Activated naive CD4-positive, alpha-beta T cell (primary cell): ENCODE data around the gene SLC2A1.

Source experiments
- DNase-seq, 4 experiments: peaks; one replicate each; lab custom pipeline; 2025; lab: John Stamatoyannopoulos, UW

SLC2A1 gene

DNA sequence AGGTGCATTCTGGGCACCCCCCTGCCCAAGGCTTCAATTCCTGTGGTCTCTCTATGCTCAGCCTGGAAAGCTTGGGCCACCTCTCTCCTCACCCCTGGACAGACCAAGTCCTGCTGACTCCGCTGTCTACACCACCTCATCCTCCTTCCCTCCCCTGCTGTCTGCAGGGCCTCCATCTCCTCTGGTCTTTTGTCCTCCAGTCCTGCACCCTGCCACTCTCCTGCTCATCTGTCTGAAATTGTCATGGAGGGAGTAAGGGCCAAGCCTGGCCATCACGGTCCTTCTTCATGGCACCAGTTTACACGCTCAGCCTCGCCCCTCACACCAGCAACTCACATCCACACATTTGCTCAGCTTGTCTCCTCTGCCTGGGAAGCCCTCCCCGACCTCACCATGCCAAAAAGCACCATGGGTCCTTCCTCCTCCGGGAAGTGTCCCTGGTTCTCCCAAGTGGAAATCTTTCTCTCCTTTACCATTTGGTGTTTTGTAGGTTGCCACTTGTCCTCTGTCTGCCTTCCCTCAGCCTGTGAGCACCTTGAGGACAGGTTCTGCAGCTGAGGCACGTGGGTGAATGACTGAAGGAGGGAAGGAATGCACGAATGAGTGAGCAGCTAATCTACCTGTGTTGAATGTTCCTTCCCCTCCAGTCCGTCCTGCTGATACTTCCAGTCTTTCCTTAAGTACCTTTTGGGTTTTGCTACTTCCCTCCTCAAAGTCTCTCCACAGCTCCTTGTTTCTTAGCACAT, 2.1 kb upstream of the SLC2A1 start:
- DNase-seq, result no peak

DNA sequence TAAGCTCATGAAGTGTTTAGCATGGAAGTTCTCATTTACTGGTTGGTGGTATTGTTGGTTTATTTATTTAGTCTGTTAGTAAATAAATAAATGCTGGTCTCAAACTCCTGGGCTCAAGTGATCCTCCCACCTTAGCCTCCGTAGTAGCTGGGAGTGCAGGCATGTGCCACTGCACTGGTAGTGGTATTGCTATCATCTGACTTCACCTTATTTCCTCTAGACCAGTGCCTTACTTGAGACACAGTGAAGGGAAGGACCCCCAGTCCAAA, 1.4 kb upstream of the SLC2A1 start:
- no peak for DNase-seq

DNA sequence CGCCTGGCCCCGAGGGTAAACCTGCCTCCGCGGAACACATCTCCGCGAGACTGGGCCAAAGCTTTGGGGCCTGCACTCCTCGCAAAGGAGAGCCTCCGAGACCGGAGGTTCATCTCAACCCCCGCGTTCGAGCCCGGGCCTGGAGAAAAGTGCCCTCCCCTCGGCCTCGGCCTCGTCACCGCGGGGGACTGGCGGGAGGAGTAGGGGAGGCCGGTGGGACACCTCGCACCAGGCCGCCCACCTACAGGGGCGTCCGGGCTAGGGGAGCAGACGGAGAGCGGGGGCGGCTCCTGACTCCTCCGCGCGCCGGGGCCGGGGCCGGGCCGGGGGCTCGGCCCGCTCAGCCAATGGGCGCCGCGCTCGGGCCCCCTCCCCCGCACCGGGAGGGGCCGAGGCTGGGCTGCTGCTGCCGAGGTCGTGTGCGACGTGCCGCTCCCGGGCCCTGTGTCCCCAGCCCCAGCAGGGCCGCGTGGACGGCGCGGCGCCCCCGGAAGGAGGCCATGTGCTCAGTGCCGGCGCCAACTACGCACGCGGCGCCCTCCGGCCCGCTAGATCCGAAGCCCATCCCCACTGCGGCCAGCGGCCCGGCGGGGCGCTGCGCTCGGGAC, 684 bp downstream of the SLC2A1 start:
- DNase-seq, result peak; percentile 24 to 58 (median 32)

DNA sequence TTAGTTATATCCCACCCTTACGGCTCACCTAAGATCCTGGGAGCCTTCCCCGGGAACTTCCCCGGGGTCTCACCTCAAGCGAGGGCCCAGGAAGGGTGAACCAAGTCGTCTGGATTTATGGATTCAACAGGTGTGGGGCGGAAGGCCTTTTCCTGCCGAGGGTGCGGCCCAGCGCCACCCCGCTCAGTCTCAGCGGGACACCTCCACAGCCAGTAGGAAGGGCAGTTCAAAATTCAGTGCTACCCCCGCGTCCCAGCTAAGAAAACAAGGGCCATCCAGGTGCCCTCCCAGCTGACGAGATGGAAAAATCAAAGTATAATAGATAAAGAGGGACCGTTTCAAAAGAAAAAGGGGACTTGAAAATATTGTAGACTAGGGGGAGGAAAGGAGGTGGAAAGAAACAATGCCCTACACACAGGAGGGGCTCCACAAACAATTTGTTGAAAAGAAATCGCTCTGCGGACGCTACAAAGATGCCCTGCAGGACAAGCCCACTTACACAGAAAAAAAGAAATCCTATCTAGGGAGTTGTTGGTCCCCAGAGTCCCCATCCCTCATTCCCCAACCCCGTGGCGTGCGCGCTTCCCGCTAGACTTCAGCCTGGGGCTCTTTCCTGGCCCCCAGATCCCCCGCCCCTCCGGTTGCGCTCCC, 1.3 kb downstream of the SLC2A1 start:
- DNase-seq, result no peak

DNA sequence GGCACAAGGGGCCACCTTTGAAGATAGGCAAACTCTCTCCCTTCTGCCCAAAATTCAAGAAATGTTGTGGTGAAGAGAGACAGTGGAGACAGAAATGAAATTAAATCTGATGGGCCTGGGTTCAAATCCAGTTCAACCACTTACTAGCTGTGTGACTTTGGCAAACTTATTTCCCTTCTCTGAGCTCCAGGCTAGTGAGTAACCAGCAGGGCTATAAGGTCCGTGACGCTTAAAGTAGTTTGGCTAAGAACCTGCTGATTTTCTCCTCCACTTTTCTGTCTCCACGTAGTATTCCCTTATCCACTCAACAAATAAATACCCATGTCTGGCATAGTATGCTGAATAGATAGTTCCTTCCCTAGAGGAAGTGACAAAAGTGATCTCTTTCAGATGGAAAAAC, 1.9 kb downstream of the SLC2A1 start:
- DNase-seq, result no peak

DNA sequence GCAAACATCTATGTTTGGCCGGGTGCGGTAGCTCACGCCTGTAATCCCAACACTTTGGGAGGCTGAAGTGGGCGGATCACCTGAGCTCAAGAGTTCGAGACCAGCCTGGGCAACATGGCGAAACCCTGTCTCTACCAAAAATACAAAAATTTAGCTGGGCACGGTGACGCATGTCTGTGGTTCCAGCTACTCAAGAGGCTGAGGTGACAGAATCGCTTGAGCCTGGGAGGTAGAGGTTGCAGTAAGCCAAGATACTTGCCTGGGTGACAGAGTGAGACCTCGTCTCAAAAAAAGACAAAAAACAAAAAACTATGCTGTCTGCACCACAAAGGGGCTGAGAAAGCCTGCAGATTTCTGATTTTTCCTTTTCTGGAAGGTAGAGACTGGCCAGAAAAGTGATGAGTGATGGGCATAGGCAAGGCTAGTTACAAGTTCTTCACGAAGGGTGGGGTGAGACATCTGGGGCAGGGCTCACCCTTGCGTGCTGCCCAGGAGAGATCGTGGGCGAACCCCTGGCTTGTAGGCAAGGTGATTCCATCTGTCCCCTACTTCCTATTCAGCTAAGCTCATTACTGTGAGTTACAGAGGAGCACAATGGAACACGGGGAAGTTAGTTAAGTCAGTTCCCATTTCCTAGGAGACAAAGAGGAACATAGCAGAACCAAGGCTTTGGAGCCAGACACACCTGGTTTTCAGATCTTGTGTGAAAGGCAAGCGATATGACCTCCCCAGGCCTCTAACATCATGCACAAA, 3.2 kb downstream of the SLC2A1 start:
- no peak for DNase-seq

DNA sequence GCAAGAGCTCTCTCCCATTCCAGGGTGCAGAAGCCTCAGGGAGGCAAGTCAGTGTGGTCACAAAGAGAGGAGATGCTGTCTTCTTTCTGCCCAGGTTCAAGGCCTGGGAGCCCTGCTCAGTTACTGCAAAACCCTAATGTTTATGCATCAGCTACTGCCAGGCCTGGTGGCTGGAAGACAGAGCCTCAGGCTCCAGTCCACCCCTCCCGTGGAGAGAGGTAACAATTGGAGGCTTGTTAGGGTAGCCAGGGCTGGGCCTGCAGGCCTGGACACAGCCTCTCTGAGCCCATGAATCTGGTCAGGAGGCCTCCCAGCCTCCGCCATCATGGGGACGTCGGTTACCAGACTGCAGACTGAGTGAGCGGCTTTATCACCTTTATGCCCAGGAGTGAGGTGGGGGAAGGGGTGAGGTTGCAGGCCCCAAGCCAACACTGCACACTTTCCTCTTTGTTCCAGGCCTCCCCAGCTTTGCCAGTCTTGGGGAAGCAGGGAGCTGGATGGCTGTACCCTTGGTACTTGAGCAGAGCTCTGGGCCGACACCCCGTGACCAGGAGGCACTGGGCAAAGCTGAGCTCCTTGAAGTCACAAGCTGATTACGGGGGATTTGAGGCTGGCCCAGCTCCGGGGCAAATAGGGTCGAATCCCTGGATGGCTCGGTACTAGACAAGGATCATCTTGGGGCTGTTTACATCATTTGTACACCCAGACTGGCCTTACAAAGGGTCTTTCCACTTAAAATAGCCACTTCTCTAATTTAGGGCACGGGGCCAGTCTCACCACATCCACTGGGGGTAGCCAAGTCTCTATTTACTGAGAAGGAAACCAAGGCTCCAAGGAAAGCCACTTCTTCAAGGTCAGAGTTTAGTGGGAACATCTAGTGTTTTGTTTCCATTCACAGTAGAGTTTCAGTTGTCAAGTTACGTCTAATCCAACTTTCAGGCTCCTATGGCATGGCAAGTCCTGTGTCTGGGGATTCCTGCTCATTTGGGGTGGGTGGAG, 5.2 kb downstream of the SLC2A1 start:
- DNase-seq, result no peak

DNA sequence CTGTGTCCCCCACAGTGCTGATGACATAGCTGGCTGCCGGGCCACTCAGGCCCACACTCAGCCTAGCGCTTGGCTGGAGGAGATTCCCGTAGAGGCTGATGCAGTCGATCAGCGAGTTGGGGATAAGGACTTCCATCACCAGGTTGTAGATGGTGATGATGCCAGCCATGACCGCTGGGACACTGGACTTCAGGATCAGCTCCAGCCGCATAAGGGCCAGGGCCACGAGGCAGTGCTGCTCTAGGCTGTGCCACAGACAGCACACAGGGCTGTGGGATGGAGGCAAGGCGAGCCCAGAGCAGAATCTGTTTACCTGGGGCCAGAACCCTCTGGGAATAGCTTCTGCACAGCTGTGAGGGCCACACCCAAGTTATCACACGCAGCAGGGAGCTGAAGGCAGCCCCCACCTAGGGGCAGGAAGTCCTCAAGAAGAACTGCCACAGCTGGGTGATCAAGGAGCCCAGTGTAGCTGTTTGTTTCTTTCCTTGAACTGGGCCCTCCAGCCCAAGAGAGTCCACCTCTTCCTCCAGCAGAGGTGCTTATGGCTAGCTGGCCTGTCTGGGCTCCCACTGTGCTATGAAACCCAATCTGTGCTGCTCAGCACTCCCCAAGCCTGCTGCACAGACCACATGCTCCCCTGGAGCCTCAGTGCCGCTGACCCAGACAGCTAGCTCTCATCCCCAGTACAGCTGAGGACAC, 6.2 kb downstream of the SLC2A1 start:
- DNase-seq, result no peak

DNA sequence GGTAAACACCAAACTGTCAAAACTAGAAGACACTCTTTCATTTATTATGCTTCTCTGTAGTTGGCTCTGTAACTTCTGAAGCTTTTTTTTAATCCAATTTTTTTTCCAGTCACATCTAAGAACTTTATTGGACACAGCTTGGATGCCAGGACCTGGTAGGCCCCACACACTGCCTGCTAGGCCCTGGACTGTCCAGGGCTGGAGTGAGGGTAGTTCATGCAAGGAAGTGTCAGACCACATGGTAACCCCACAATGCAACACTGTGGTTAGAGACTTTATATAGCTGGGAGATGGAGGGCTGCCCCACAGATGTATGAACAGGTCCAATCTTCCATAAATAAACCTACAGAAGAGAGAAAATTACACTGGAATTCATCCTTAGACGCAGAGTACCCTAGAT, 7.1 kb downstream of the SLC2A1 start:
- DNase-seq, result no peak

DNA sequence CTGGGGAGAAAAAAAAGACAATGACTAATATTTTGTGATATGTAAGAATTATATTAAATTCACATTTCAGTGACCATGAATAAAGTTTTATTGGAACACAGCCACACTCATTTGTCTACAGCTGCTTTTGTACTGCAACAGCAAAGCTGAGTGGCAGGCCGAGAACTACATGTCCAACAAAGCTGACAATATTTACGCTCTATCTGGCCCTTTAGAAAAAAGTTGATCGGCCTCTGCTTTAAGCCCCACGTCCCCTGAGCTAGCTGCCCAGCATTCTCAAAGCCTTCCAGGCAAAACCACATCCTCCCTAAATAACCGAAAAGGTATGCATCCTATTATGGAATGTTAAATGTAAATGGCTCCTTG, 8.6 kb downstream of the SLC2A1 start:
- no peak for DNase-seq

DNA sequence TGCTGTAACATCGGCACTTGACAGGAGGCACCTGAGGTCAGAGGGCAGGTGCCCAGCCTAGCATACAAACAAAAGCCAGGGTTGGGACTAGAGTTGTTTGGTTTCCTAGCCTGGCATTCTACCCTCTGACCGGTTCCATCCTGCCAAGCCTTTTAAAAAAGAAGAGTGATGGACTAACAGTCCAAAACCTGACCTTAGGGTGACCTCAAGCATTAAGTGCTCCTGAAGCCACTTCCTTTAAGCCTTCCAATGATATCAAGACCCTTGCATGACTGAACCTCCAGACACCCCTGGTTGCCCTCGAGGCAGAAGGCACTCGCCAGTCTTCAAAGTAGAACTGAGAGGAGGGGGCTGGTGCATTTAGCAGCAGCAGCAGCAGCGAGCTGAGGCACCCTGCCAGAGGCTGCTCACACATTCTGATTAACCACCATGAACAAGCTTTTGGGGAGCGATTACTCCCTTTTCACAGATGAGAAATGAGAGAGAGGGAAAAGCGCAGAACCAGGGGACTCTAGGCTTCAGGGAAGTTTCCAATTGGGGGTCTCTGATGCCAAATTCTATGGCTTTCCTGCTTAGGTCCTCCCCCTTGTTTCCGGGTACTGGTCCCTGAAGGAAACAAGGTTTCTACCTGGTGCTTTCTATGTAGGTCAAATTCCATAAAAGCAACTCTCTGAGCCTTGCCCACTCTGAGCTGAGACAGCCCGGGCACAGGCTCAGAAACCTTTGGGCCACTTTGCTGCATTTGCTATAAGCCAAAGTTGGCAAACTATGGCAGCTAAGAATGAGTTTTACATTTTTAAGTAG, 9.2 kb downstream of the SLC2A1 start:
- DNase-seq, result no peak

DNA sequence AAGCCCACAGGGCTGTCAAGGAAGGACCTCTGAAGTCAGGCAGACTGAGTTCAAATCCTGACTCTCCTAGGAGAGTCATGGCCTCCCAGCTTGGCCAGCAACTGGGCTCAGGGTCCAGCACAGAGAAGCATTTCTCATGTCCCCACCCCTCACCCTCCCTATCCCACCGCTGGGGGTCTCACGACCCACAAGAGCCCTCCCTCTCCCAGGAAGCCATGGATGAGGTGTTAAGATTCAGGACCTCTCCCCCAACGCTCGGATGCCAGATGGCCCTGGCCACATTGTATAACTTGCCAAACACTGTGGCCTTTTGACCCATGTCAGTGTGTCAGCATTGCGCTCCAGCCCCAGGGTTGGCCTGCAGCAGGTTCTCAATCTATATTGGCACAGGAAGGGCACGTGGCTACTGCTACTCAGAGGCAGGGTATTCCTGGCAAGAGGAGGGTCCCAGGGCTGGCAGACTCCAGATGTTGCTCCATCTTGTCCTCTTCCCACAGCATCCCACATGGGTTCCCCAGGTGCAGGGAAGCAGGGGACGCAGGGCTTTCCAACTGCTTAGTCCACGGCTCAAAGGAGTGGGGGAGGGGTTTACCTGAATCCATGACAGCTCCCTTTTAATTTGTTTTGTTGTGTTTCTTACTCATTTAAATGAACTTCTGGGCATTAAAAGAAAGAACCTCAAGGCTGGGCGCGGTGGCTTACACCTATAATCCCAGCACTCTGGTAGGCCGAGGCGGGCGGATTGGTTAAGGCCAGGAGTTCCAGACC, 10.5 kb downstream of the SLC2A1 start:
- DNase-seq, result no peak

DNA sequence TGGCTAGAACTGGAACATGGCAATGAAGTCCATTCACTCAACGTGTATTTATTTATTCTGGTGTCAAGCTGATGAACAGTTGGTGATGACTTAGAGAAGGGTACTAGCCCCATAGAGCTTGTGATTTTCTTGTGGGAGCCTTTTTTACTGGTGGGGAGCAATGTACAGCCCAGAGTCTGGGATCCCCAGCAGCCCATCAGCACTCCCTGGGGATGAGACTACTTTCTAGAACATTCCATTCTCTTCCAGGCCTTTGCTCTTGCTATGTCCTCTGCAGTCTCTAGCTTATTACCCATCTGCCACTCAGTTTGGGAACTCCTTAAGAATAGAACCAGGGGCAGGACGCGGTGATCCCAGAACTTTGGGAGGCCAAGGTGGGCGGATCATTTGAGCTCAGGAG, 11.6 kb downstream of the SLC2A1 start:
- DNase-seq, result no peak

DNA sequence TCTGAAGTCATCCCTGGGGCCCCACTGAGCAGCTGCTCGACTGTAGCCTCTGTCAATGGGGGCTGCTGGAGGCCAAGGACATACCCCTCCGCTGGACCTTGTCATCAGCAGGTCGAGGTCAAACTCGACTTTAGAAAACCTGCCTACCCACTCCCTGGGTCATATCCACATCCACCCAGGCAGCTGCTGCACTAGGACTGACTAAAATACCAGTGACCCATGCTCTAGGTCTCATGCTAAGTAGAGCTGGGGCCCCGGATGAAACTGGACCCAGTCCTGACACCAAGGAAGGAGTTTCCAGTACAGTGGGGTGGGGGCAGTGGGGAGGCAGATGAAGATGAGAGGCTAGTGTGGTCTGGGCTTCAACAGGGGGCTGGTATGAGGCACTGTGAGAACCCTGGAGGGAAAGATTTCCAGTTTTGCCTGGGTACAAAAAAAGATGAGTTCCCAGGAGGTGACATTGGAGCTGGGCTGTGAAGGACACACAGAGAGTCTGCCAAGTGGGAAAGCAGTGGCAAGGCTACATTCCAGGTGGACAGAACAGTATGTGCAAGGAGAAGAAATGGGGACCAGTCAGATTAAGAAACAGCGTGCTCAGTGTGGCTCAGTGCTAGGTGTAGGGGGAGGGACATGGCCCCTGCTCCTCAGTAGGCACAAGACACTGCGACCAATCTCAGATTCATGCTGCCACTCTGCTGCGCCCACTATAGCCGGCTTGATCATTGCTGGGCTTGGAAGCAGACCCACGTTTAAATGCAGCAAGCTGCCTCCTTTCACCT, 12.4 kb downstream of the SLC2A1 start:
- DNase-seq, result no peak

DNA sequence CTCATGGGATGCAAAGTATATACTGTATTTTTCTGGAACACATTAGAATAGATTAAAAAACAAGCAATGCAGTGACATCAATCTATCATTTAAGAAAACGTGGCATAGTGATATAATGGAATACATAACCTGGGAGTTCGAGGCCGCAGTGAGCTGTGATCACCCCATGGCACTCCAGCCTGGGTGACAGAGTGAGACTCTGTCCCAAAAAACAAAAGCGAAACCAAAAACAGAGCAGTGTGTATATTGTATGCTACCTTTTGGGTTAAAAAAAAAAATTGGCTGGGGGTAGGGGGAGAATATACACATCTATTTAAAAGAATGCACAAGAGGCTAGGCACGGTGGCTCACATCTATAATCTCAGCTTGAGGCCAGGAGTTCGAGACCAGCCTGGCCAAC, 13.5 kb downstream of the SLC2A1 start:
- DNase-seq, result no peak

DNA sequence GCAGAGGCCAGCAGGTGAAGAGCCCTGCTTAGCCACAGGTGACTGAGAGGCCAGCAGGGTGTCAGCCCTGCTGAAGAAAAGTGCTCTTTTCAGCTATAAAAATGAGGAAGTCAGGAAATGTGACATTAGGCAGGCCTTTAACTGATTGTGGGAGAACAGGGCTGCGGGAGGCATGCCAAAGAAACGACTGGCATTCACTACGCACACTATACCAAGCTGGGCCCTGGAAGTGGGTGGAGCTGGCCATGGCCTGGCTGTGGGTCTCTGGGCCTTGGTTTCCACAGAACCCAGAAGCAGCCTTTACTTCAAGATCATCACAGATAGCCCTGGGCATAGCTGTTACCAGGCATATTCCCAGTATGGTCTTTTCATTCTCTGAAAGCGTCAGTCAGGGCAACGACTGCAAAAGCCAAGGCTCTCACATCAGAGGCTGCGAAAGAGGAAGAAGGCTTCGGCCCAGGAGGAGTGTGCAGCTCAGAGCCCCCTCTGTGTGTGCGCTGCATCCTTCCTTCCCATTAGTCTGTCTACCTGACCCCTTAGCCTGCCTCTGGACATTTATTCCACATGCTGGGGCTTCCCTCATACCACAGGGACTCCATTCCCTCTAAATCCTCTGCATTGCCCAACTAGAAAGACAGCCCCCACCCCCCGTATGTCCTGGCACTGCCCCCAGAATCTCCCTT, 14.3 kb downstream of the SLC2A1 start:
- DNase-seq, result no peak

DNA sequence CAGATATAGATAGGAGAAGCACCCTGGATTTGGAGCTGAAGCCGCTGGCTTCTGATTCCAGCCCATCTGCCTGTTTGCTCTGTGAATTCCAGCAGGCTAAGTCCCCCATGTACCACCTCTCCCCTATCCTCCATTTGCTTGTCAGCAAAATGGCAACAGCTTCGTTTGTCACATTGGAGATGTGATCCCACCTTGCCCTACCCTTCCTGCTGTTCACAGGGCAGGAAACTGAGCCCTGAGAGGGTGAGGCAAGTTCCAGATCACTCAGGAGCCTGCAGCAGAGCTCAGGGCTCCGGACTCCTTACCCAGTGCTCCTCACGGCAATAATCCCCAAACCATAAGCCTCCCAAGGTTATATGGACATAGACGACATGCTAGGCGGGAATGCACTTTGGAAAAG, 14.9 kb downstream of the SLC2A1 start:
- no peak for DNase-seq

DNA sequence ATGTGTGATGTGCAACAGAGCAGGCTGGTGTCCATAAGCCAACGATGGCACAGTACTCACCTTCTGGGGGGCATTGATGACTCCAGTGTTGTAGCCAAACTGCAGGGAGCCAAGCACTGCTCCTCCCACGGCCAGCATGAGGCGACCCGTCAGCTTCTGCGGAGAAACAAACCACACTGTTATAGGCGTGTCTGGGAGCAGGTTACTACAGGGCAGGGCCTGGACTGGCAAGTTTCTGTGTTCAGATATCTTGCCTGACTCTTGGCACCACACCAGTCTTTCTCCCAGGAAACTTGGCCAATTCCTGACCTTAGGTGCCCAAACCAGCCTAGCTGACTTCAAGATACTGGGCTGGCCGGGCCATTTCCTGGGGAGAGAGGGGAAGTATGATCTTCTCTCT, 15.5 kb downstream of the SLC2A1 start:
- peak in 1 of 4 experiments; percentile 13 for DNase-seq
